ENCODE data around the gene HSPA2.

The HSPA2 gene

GRCh38 chr14:64572386-64573104 is 32.0 kb downstream of the HSPA2 start:
- H3K27ac ChIP-seq: no peak overlapping the region
- TF ChIP-seq CTCF (conservative IDR thresholded peaks at IDR 0.05): no peak

DNA sequence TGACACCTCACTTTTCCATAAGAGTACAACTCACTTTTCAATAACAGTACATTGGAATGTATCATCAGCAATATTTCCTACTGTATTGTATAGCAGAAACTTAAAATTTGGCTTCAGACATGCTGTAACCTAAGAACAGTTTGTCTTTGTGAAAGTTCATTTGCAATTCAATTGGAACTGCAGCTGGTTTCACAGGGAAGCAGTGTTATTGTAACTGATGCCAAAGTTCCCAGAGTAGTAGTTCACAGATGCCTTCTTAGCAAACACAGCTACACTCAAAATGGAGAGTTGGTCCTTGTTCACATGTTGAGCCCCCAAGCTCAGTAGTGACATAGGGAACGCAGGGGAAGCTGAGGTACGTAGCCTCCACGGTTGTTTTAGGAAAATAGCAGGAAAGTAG is 32.6 kb downstream of the HSPA2 start:
- H3K27ac ChIP-seq: no peak overlapping the region
- TF ChIP-seq CTCF (conservative IDR thresholded peaks at IDR 0.05): no peak

GRCh38 chr14:64574371-64575107 is 34.0 kb downstream of the HSPA2 start:
- TF ChIP-seq CTCF (conservative IDR thresholded peaks at IDR 0.05): no peak
- no peak overlapping the region for H3K27ac ChIP-seq

DNA sequence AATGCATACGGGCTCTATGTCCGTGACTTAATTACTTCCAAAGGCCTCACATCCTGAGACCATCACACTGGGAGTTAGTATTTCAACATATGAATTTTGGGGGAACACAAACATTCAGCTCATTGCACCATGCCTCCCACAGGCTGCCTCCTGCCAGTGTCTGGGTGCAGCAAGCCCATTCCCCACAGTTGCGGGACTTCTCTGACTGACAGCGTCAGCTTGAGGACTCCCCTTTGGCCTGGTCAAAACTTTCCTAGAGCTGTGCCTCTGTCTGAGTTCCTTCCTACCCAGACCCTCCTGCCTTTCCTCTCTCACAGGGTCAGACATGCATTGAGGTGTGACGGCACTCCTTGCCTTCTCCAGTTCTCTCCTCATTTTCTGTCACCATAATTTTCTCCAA is 36.7 kb downstream of the HSPA2 start:
- no peak overlapping the region for H3K27ac ChIP-seq
- TF ChIP-seq CTCF (conservative IDR thresholded peaks at IDR 0.05): no peak

DNA sequence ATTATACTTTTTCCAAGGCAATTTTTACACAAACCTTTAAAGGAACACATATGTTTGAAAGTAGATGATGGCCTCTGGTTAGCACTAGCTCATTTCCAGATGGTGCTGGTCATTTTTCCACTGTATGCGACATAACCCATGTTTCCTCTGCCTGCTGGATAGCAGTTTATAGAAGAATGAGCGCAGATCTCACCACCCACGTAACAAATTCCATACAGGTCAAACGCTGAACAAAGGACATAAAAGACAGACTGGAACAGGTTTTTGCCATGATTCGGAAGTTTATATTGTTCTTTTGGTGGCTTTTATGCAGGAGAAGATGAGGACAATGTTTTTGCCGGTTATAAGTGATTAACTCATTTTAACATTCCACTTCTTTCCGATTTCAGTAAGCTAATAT is 39.9 kb downstream of the HSPA2 start:
- no peak for TF ChIP-seq CTCF (conservative IDR thresholded peaks at IDR 0.05)
- no peak overlapping the region for H3K27ac ChIP-seq

GRCh38 chr14:64581363-64581762 is 40.8 kb downstream of the HSPA2 start:
- H3K27ac ChIP-seq: no peak overlapping the region
- no peak for TF ChIP-seq CTCF (conservative IDR thresholded peaks at IDR 0.05)

DNA sequence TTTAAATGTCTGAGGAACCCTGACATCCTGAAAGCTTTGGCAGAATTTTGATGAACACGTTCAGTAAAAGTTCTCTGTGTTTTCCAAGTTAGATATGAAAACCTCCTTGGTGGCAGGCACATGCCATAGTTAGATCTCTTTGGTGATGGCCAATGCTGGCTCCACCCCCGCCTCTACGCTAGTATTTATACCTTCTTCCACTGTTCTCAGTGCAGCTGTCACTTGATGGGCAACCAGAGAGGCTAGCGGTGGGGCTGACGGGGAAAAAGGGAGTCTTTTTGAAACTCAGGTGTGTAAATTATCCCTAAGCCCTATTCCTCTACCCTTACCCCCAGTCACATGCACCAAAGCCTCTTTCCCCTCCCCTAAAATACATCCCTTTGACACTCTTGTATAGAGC is 41.3 kb downstream of the HSPA2 start:
- H3K27ac ChIP-seq: no peak overlapping the region
- no peak for TF ChIP-seq CTCF (conservative IDR thresholded peaks at IDR 0.05)
